Measurements from ENCODE around the gene BCAR3. TPM values are rescaled to one million over a fixed set of nuclear protein-coding genes. Genes with fewer than 3 reads are reported as not detected.

Gene BCAR3
- total and polyA plus RNA-seq, 7 experiments from 2014 or later = 0.22 to 1.7 (median 0.84) TPM

DNA sequence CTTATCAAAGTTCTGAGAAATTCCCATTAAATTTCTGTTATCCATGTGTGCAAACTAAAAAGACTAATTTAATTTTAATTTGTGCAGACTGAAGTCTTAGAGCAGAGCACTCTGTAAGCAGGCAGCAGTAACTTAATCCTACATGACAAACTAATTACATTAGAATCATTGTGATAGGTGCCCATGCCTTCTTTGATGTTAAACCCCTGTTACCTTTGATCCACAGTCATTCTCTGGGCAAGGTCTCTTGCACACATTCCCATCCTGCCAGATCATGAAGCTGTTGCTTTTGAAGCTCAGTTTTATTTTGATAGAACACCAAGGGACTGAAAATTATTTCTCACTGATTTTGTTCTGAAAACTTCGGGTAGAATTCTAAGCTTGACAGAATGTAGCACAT is 77.2 kb downstream of the BCAR3 start:
- intact Hi-C loops (cut with micrococcal nuclease) = no loop called here
- ChIA-PET CTCF (no interaction called here), POLR2A (no interaction called here)
- H3K36me3 ChIP-seq (ENCODE audit: control insufficient read depth in 2 of 3, insufficient read depth in 3 of 3, low read length in 3 of 3) = no peaks in the 10 kb centered on the region
- no peaks in the 10 kb centered on the region for H3K36me3 Mint-ChIP-seq
- H3K4me1 Mint-ChIP-seq = peaks cover 0 to 9% (median 0%) of the 10 kb centered on the region in 7 donors
- H3K4me3 ChIP-seq (ENCODE audit: low read length) = no peak overlapping the region
- H3K4me1 ChIP-seq (ENCODE audit: control insufficient read depth in 2 of 2, insufficient read depth in 2 of 2, low read length in 2 of 2) = no peaks in the 10 kb centered on the region
- no peak overlapping the region for H3K27ac ChIP-seq (ENCODE audit: low read depth, low read length)
- no peaks in the 10 kb centered on the region for H3K9me3 Mint-ChIP-seq
- no peak overlapping the region for H3K4me3 Mint-ChIP-seq
- no peaks in the 10 kb centered on the region for H3K9me3 ChIP-seq (ENCODE audit: control insufficient read depth in 2 of 3, low read length in 3 of 3)
- no peak overlapping the region for H3K27ac Mint-ChIP-seq
- no peak for ATAC-seq
- no peaks in the 10 kb centered on the region for H3K27me3 ChIP-seq (ENCODE audit: control insufficient read depth in 2 of 2, insufficient read depth in 2 of 2, low read length in 2 of 2)
- H3K27me3 Mint-ChIP-seq = peaks cover 0 to 37% (median 0%) of the 10 kb centered on the region in 5 donors
- DNase-seq = no peak

DNA sequence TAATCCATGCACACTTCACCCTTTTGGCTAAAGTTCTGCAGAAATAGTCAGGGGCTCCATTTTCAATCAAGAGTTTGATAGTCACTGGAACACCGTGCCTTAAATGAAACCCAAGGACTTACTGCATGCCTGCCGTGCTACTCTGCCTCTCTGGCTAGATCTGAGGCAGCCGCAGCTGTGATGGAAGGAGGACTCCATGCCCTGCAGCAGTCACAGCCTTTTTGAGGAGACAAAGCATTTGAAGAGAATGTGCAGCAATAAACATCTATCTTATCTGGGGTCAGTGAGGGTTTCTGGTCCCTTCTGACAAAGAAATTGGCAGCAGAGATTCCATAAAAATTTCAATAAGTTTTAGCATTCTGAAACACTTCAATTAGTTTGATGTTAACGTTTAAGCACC is 78.0 kb downstream of the BCAR3 start:
- no peak overlapping the region for H3K27ac Mint-ChIP-seq
- H3K27me3 ChIP-seq (ENCODE audit: control insufficient read depth in 2 of 2, insufficient read depth in 2 of 2, low read length in 2 of 2) = no peaks in the 10 kb centered on the region
- ChIA-PET CTCF (no interaction called here), POLR2A (no interaction called here)
- no peak for ATAC-seq
- no peak overlapping the region for H3K27ac ChIP-seq (ENCODE audit: low read depth, low read length)
- H3K9me3 Mint-ChIP-seq = no peaks in the 10 kb centered on the region
- H3K27me3 Mint-ChIP-seq = peaks cover 0 to 37% (median 0%) of the 10 kb centered on the region in 5 donors
- intact Hi-C loops (cut with micrococcal nuclease) = no loop called here
- no peaks in the 10 kb centered on the region for H3K9me3 ChIP-seq (ENCODE audit: control insufficient read depth in 2 of 3, low read length in 3 of 3)
- no peaks in the 10 kb centered on the region for H3K36me3 ChIP-seq (ENCODE audit: control insufficient read depth in 2 of 3, insufficient read depth in 3 of 3, low read length in 3 of 3)
- peaks cover 0 to 4% (median 0%) of the 10 kb centered on the region in 7 donors for H3K4me1 Mint-ChIP-seq
- H3K4me3 Mint-ChIP-seq = no peak overlapping the region
- H3K36me3 Mint-ChIP-seq = no peaks in the 10 kb centered on the region
- H3K4me3 ChIP-seq (ENCODE audit: low read length) = no peak overlapping the region
- no peak for DNase-seq
- no peaks in the 10 kb centered on the region for H3K4me1 ChIP-seq (ENCODE audit: control insufficient read depth in 2 of 2, insufficient read depth in 2 of 2, low read length in 2 of 2)

DNA sequence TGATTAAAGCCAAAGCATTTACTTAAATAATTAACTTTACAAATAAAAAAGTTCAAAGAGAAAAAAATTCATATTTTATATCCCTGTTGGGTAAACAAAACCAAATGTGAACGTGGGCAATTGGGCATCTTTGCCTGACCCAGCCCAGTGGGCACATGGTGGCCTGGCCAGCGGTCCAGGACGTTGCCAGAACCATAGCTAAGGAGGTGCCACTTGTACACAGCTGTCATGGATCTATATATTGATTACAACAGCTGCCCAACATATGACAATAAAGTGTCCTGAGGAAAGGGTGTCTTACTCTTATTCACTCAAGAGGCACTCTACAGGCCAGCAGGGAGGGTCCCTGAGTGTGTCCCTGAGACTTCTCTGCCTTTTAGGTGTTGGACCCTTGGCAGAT is 78.5 kb downstream of the BCAR3 start:
- ATAC-seq = no peak
- H3K4me3 ChIP-seq (ENCODE audit: low read length) = no peak overlapping the region
- H3K27ac Mint-ChIP-seq = no peak overlapping the region
- H3K4me1 Mint-ChIP-seq = peaks cover 0 to 4% (median 0%) of the 10 kb centered on the region in 7 donors
- intact Hi-C loops (cut with micrococcal nuclease) = no loop called here
- no peaks in the 10 kb centered on the region for H3K4me1 ChIP-seq (ENCODE audit: control insufficient read depth in 2 of 2, insufficient read depth in 2 of 2, low read length in 2 of 2)
- H3K27me3 Mint-ChIP-seq = peaks cover 0 to 38% (median 0%) of the 10 kb centered on the region in 5 donors
- DNase-seq = no peak
- no peaks in the 10 kb centered on the region for H3K9me3 ChIP-seq (ENCODE audit: control insufficient read depth in 2 of 3, low read length in 3 of 3)
- no peak overlapping the region for H3K27ac ChIP-seq (ENCODE audit: low read depth, low read length)
- H3K36me3 Mint-ChIP-seq = no peaks in the 10 kb centered on the region
- ChIA-PET POLR2A (no interaction called here), CTCF (no interaction called here)
- no peaks in the 10 kb centered on the region for H3K27me3 ChIP-seq (ENCODE audit: control insufficient read depth in 2 of 2, insufficient read depth in 2 of 2, low read length in 2 of 2)
- no peaks in the 10 kb centered on the region for H3K36me3 ChIP-seq (ENCODE audit: control insufficient read depth in 2 of 3, insufficient read depth in 3 of 3, low read length in 3 of 3)
- no peaks in the 10 kb centered on the region for H3K9me3 Mint-ChIP-seq
- no peak overlapping the region for H3K4me3 Mint-ChIP-seq

DNA sequence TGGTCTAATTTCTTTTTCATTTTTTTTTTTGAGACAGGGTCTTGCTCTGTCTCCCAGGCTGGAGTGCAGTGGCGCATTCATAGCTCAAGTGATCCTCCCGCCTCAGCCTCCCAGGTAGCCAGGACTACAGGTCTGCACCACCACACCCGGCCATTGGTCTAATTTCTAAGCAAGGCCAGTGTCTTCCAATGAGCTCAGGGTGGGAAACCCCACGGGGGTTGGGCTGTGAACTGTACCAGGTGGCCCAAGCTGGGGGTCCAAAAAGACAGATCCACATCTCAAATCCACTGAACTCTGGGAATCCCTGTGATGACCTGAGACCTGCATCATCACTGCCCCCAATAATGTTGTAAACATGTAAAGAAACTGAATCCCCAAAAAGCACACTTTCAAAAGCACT is 79.5 kb downstream of the BCAR3 start:
- ATAC-seq (no peak), DNase-seq (no peak)
- H3K27ac ChIP-seq (ENCODE audit: low read depth, low read length) = no peak overlapping the region
- no peaks in the 10 kb centered on the region for H3K36me3 ChIP-seq (ENCODE audit: control insufficient read depth in 2 of 3, insufficient read depth in 3 of 3, low read length in 3 of 3)
- ChIA-PET POLR2A (no interaction called here), CTCF (no interaction called here)
- H3K4me1 ChIP-seq (ENCODE audit: control insufficient read depth in 2 of 2, insufficient read depth in 2 of 2, low read length in 2 of 2) = no peaks in the 10 kb centered on the region
- no peaks in the 10 kb centered on the region for H3K36me3 Mint-ChIP-seq
- H3K27me3 Mint-ChIP-seq = peaks cover 0 to 42% (median 0%) of the 10 kb centered on the region in 5 donors
- intact Hi-C loops (cut with micrococcal nuclease) = no loop called here
- no peaks in the 10 kb centered on the region for H3K27me3 ChIP-seq (ENCODE audit: control insufficient read depth in 2 of 2, insufficient read depth in 2 of 2, low read length in 2 of 2)
- peaks cover 0 to 1% (median 0%) of the 10 kb centered on the region in 7 donors for H3K4me1 Mint-ChIP-seq
- H3K9me3 ChIP-seq (ENCODE audit: control insufficient read depth in 2 of 3, low read length in 3 of 3) = no peaks in the 10 kb centered on the region
- no peak overlapping the region for H3K4me3 Mint-ChIP-seq
- no peak overlapping the region for H3K4me3 ChIP-seq (ENCODE audit: low read length)
- H3K9me3 Mint-ChIP-seq = no peaks in the 10 kb centered on the region
- H3K27ac Mint-ChIP-seq = no peak overlapping the region

DNA sequence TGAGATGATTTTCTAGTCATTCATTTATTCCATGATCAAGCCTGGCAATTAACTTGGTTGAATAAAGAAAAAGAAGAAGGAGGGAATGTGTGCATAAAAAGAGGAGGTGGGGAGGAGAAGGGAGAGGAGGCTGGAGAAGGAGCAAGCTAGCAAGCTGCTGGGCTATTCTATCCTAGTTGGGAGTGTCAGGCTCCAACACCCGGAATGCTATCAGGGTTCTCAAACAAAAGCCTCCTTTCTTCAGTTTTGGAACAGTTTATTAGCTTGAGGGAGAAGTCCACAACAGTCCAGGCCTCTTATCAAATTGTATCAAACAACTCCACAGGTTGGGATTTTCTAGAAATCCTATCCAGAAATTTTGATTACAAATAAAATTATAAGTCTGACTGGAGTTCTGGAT is 80.0 kb downstream of the BCAR3 start:
- no peak overlapping the region for H3K27ac ChIP-seq (ENCODE audit: low read depth, low read length)
- no peaks in the 10 kb centered on the region for H3K4me1 ChIP-seq (ENCODE audit: control insufficient read depth in 2 of 2, insufficient read depth in 2 of 2, low read length in 2 of 2)
- Mint-ChIP-seq H3K9me3 (no peaks in the 10 kb centered on the region), H3K27ac (no peak overlapping the region), H3K4me1 (peaks cover 0 to under 1% (median 0%) of the 10 kb centered on the region in 7 donors), H3K36me3 (no peaks in the 10 kb centered on the region), H3K4me3 (no peak overlapping the region), H3K27me3 (peaks cover 0 to 45% (median 0%) of the 10 kb centered on the region in 5 donors)
- no peaks in the 10 kb centered on the region for H3K27me3 ChIP-seq (ENCODE audit: control insufficient read depth in 2 of 2, insufficient read depth in 2 of 2, low read length in 2 of 2)
- DNase-seq (no peak), ATAC-seq (no peak)
- no peaks in the 10 kb centered on the region for H3K9me3 ChIP-seq (ENCODE audit: control insufficient read depth in 2 of 3, low read length in 3 of 3)
- intact Hi-C loops (cut with micrococcal nuclease) = no loop called here
- ChIA-PET POLR2A (no interaction called here), CTCF (no interaction called here)
- no peak overlapping the region for H3K4me3 ChIP-seq (ENCODE audit: low read length)
- H3K36me3 ChIP-seq (ENCODE audit: control insufficient read depth in 2 of 3, insufficient read depth in 3 of 3, low read length in 3 of 3) = no peaks in the 10 kb centered on the region

DNA sequence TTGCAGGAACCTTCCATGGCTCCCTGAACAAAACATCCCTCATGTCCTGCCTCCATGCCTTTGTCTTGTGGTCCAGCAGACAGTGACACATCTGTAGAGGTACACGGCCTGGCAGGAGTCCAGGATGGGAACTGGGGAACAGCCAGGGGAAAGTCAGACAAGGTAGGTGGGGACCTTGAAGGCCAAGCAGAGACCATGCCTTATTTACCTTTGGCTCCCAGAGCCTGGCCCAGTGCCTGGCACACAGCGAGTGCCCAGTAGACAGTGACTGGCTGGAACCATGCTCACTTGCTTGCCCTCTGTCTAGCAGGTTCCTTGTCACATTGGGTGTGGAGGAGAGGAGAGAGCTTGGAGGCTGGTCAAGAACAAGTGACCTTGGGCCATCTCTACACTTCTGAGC is 81.0 kb downstream of the BCAR3 start:
- DNase-seq = no peak
- Mint-ChIP-seq H3K4me3 (no peak overlapping the region), H3K36me3 (no peaks in the 10 kb centered on the region), H3K27me3 (peaks cover 0 to 42% (median 0%) of the 10 kb centered on the region in 5 donors), H3K4me1 (no peaks in the 10 kb centered on the region), H3K9me3 (no peaks in the 10 kb centered on the region), H3K27ac (no peak overlapping the region)
- CTCF ChIA-PET = no interaction called here
- Histone ChIP-seq H3K9me3 (ENCODE audit: control insufficient read depth in 2 of 3, low read length in 3 of 3) (no peaks in the 10 kb centered on the region), H3K4me1 (ENCODE audit: control insufficient read depth in 2 of 2, insufficient read depth in 2 of 2, low read length in 2 of 2) (no peaks in the 10 kb centered on the region), H3K4me3 (ENCODE audit: low read length) (no peak overlapping the region), H3K36me3 (ENCODE audit: control insufficient read depth in 2 of 3, insufficient read depth in 3 of 3, low read length in 3 of 3) (no peaks in the 10 kb centered on the region), H3K27me3 (ENCODE audit: control insufficient read depth in 2 of 2, insufficient read depth in 2 of 2, low read length in 2 of 2) (no peaks in the 10 kb centered on the region), H3K27ac (ENCODE audit: low read depth, low read length) (no peak overlapping the region)
- ATAC-seq = no peak
- intact Hi-C loops (cut with micrococcal nuclease) = no loop called here
- POLR2A ChIA-PET = no interaction called here

DNA sequence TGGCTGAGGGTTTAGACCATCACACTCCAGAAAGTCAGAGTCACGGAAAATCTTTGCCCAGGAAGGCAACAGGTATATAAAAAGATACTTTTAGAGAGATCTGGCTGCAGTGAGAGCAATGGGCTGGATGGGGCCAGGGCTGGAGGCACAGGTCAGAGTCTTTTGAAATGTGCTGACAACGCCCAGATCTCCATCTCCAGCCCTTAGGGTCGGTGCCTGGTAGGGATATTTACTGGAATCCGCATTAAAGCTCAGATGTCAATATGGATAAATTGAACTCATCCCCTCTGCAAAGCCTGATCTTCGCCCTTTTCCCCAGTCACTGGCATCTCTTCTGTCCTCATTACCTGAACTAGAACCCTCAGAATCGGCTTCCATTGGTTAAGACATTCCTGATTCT is 82.2 kb downstream of the BCAR3 start:
- Mint-ChIP-seq H3K27me3 (peaks cover 0 to 37% (median 4%) of the 10 kb centered on the region in 5 donors), H3K36me3 (no peaks in the 10 kb centered on the region), H3K4me1 (no peaks in the 10 kb centered on the region), H3K27ac (no peak overlapping the region), H3K9me3 (no peaks in the 10 kb centered on the region), H3K4me3 (no peak overlapping the region)
- no peaks in the 10 kb centered on the region for H3K36me3 ChIP-seq (ENCODE audit: control insufficient read depth in 2 of 3, insufficient read depth in 3 of 3, low read length in 3 of 3)
- H3K9me3 ChIP-seq (ENCODE audit: control insufficient read depth in 2 of 3, low read length in 3 of 3) = no peaks in the 10 kb centered on the region
- H3K4me1 ChIP-seq (ENCODE audit: control insufficient read depth in 2 of 2, insufficient read depth in 2 of 2, low read length in 2 of 2) = no peaks in the 10 kb centered on the region
- ChIA-PET POLR2A (no interaction called here), CTCF (no interaction called here)
- no peak overlapping the region for H3K4me3 ChIP-seq (ENCODE audit: low read length)
- no peak for ATAC-seq
- DNase-seq = no peak
- H3K27me3 ChIP-seq (ENCODE audit: control insufficient read depth in 2 of 2, insufficient read depth in 2 of 2, low read length in 2 of 2) = no peaks in the 10 kb centered on the region
- no peak overlapping the region for H3K27ac ChIP-seq (ENCODE audit: low read depth, low read length)
- intact Hi-C loops (cut with micrococcal nuclease) = no loop called here

Data from naive thymus-derived CD4-positive, alpha-beta T cell (primary cell).